ENCODE results near the gene BDKRB1.

Gene BDKRB1

GRCh38 chr14:96309133-96309895 is 53.3 kb downstream of the BDKRB1 start:
- no peak for DNase-seq (ENCODE audit: extremely low read depth, low read depth)
- TF ChIP-seq, protein P1, sequence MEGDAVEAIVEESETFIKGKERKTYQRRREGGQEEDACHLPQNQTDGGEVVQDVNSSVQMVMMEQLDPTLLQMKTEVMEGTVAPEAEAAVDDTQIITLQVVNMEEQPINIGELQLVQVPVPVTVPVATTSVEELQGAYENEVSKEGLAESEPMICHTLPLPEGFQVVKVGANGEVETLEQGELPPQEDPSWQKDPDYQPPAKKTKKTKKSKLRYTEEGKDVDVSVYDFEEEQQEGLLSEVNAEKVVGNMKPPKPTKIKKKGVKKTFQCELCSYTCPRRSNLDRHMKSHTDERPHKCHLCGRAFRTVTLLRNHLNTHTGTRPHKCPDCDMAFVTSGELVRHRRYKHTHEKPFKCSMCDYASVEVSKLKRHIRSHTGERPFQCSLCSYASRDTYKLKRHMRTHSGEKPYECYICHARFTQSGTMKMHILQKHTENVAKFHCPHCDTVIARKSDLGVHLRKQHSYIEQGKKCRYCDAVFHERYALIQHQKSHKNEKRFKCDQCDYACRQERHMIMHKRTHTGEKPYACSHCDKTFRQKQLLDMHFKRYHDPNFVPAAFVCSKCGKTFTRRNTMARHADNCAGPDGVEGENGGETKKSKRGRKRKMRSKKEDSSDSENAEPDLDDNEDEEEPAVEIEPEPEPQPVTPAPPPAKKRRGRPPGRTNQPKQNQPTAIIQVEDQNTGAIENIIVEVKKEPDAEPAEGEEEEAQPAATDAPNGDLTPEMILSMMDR (IDR thresholded peaks at IDR 0.05; ENCODE audit: low read depth, low read length, missing control alignments) = no peak
- H3K4me3 ChIP-seq (replicated peaks; ENCODE audit: low read depth, low read length) = no peak overlapping the region

DNA sequence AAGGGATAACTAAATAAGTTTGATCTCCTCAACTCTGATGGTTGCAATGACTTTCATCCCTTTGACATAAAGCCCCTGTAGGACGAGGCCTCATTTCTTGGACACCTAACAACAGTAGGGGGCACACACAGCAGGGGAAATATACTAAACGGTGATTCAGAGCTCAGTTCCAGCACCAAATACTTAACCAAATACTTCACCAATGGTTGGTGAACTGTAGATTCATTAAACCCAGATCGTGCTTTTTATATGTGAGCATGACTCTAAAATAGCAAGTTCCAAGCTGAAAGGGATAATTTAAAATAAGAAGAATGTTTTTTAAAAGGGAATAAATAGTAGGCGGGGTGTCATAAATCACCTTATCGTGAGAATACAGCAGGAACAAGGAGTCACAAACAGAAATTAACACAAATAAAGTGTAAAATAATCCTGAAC is 53.9 kb downstream of the BDKRB1 start:
- H3K4me3 ChIP-seq (replicated peaks; ENCODE audit: low read depth, low read length) = no peak overlapping the region
- TF ChIP-seq, protein P1 (IDR thresholded peaks at IDR 0.05; ENCODE audit: low read depth, low read length, missing control alignments) = no peak
- DNase-seq (ENCODE audit: extremely low read depth, low read depth) = no peak

DNA sequence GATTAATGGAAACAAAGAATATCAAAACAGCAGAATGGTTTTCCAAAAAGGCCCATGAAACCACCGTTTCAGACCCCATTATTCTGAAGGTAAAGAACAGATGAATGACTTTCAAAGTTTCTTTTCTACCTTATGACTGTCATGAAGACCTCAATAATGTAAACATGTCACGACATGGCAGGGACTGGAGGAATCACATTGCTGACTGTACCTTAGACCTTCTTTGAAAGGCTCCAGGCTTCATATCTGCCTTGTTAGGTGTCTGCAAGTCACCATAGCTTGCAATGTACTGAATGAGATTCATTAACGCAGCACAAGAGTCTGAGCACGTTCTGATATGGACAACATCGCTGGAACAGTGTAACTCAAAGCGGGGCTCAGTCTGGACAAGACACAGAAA is 54.9 kb downstream of the BDKRB1 start:
- H3K4me3 ChIP-seq (replicated peaks; ENCODE audit: low read depth, low read length) = no peak overlapping the region
- TF ChIP-seq, protein P1 (IDR thresholded peaks at IDR 0.05; ENCODE audit: low read depth, low read length, missing control alignments) = no peak
- no peak for DNase-seq (ENCODE audit: extremely low read depth, low read depth)
